ENCODE measurements around the gene STK24. TPM values are rescaled to one million over a fixed set of nuclear protein-coding genes. Genes with fewer than 3 reads are reported as not detected.
A peak's percentile ranks its signal among the peaks of the same experiment; 100 is the strongest.

The STK24 gene
- total RNA-seq, 1 donor from 2014 or later: 136 TPM

- peak overlapping the region; percentile 71 for H3K27ac Mint-ChIP-seq
- H3K36me3 Mint-ChIP-seq (ENCODE audit: low read depth): peaks cover 45% of the 10 kb centered on the region
Observed at GRCh38 chr13:98503175-98504028, 73.5 kb downstream of the STK24 start.

GRCh38 chr13:98500963-98501421, 75.9 kb downstream of the STK24 start:
- no peak for DNase-seq
- intact Hi-C loops (cut with micrococcal nuclease): no loop called here
- no peak overlapping the region for H3K4me3 Mint-ChIP-seq
- no peaks in the 10 kb centered on the region for H3K9me3 Mint-ChIP-seq
- H3K27me3 Mint-ChIP-seq: no peaks in the 10 kb centered on the region
- H3K4me1 Mint-ChIP-seq: peaks cover 62% of the 10 kb centered on the region
- H3K36me3 Mint-ChIP-seq (ENCODE audit: low read depth): peaks cover 39% of the 10 kb centered on the region
- H3K27ac Mint-ChIP-seq: no peak overlapping the region

More at GRCh38 chr13:98503175-98504028, 73.5 kb downstream of the STK24 start:
- DNase-seq: no peak
- Mint-ChIP-seq H3K27me3 (no peaks in the 10 kb centered on the region), H3K4me1 (peaks cover 53% of the 10 kb centered on the region), H3K9me3 (no peaks in the 10 kb centered on the region), H3K4me3 (no peak overlapping the region)
- intact Hi-C loops (cut with micrococcal nuclease): loop anchor here (2.0 kb wide), 1 partner anchor 15 kb away; no protein-coding TSS in a partner anchor

GRCh38 chr13:98496966-98497365, 79.9 kb downstream of the STK24 start:
- Mint-ChIP-seq H3K36me3 (ENCODE audit: low read depth) (peaks cover 23% of the 10 kb centered on the region), H3K27ac (no peak overlapping the region), H3K27me3 (no peaks in the 10 kb centered on the region), H3K9me3 (no peaks in the 10 kb centered on the region), H3K4me1 (peaks cover 35% of the 10 kb centered on the region), H3K4me3 (no peak overlapping the region)
- intact Hi-C loops (cut with micrococcal nuclease): no loop called here
- DNase-seq: no peak

GRCh38 chr13:98496479-98496791, 80.5 kb downstream of the STK24 start:
- H3K4me3 Mint-ChIP-seq: no peak overlapping the region
- peaks cover 34% of the 10 kb centered on the region for H3K4me1 Mint-ChIP-seq
- H3K27me3 Mint-ChIP-seq: no peaks in the 10 kb centered on the region
- H3K36me3 Mint-ChIP-seq (ENCODE audit: low read depth): peaks cover 21% of the 10 kb centered on the region
- no peak for DNase-seq
- H3K27ac Mint-ChIP-seq: no peak overlapping the region
- H3K9me3 Mint-ChIP-seq: no peaks in the 10 kb centered on the region
- intact Hi-C loops (cut with micrococcal nuclease): no loop called here

GRCh38 chr13:98495627-98496478, 81.1 kb downstream of the STK24 start:
- H3K27me3 Mint-ChIP-seq: no peaks in the 10 kb centered on the region
- H3K9me3 Mint-ChIP-seq: no peaks in the 10 kb centered on the region
- peaks cover 24% of the 10 kb centered on the region for H3K36me3 Mint-ChIP-seq (ENCODE audit: low read depth)
- H3K4me1 Mint-ChIP-seq: peaks cover 37% of the 10 kb centered on the region
- no peak for DNase-seq
- intact Hi-C loops (cut with micrococcal nuclease): no loop called here
- no peak overlapping the region for H3K4me3 Mint-ChIP-seq
- peak overlapping the region; percentile 25 for H3K27ac Mint-ChIP-seq

GRCh38 chr13:98494769-98495168, 82.1 kb downstream of the STK24 start:
- Mint-ChIP-seq H3K4me1 (peaks cover 41% of the 10 kb centered on the region), H3K9me3 (no peaks in the 10 kb centered on the region), H3K4me3 (no peak overlapping the region), H3K36me3 (ENCODE audit: low read depth) (peaks cover 22% of the 10 kb centered on the region), H3K27me3 (no peaks in the 10 kb centered on the region), H3K27ac (no peak overlapping the region)
- DNase-seq: no peak
- intact Hi-C loops (cut with micrococcal nuclease): no loop called here

- Mint-ChIP-seq H3K4me3 (no peak overlapping the region), H3K4me1 (peaks cover 46% of the 10 kb centered on the region), H3K27ac (no peak overlapping the region), H3K36me3 (ENCODE audit: low read depth) (peaks cover 14% of the 10 kb centered on the region), H3K9me3 (no peaks in the 10 kb centered on the region), H3K27me3 (no peaks in the 10 kb centered on the region)
- intact Hi-C loops (cut with micrococcal nuclease): no loop called here
- no peak for DNase-seq
Observed at GRCh38 chr13:98493042-98493712, 83.7 kb downstream of the STK24 start.

GRCh38 chr13:98492335-98493041, 84.4 kb downstream of the STK24 start:
- Mint-ChIP-seq H3K4me1 (peaks cover 45% of the 10 kb centered on the region), H3K36me3 (ENCODE audit: low read depth) (peaks cover 10% of the 10 kb centered on the region)

GRCh38 chr13:98490866-98491265, 86.0 kb downstream of the STK24 start:
- no peak for DNase-seq
- no peaks in the 10 kb centered on the region for H3K9me3 Mint-ChIP-seq
- no peaks in the 10 kb centered on the region for H3K27me3 Mint-ChIP-seq
- peaks cover 5% of the 10 kb centered on the region for H3K36me3 Mint-ChIP-seq (ENCODE audit: low read depth)
- H3K4me3 Mint-ChIP-seq: no peak overlapping the region
- peaks cover 39% of the 10 kb centered on the region for H3K4me1 Mint-ChIP-seq
- intact Hi-C loops (cut with micrococcal nuclease): no loop called here
- H3K27ac Mint-ChIP-seq: no peak overlapping the region

More at GRCh38 chr13:98492335-98493041, 84.4 kb downstream of the STK24 start:
- Mint-ChIP-seq H3K4me3 (no peak overlapping the region), H3K27me3 (no peaks in the 10 kb centered on the region), H3K9me3 (no peaks in the 10 kb centered on the region), H3K27ac (no peak overlapping the region)
- intact Hi-C loops (cut with micrococcal nuclease): no loop called here
- no peak for DNase-seq

- H3K27me3 Mint-ChIP-seq: no peaks in the 10 kb centered on the region
- H3K4me3 Mint-ChIP-seq: no peak overlapping the region
- intact Hi-C loops (cut with micrococcal nuclease): no loop called here
- no peak overlapping the region for H3K27ac Mint-ChIP-seq
- no peaks in the 10 kb centered on the region for H3K9me3 Mint-ChIP-seq
- peaks cover 5% of the 10 kb centered on the region for H3K36me3 Mint-ChIP-seq (ENCODE audit: low read depth)
- no peak for DNase-seq
- peaks cover 44% of the 10 kb centered on the region for H3K4me1 Mint-ChIP-seq
Observed at GRCh38 chr13:98490195-98490836, 86.6 kb downstream of the STK24 start.

GRCh38 chr13:98489446-98490194, 87.3 kb downstream of the STK24 start:
- Mint-ChIP-seq H3K36me3 (ENCODE audit: low read depth) (peaks cover 7% of the 10 kb centered on the region), H3K27ac (no peak overlapping the region), H3K4me3 (no peak overlapping the region), H3K4me1 (peaks cover 47% of the 10 kb centered on the region), H3K9me3 (no peaks in the 10 kb centered on the region), H3K27me3 (no peaks in the 10 kb centered on the region)
- DNase-seq: no peak
- intact Hi-C loops (cut with micrococcal nuclease): loop anchor here (2.0 kb wide), 1 partner anchor 15 kb away; no protein-coding TSS in a partner anchor

GRCh38 chr13:98488736-98489135, 88.2 kb downstream of the STK24 start:
- peak overlapping the region; percentile 12 for H3K27ac Mint-ChIP-seq
- peaks cover 6% of the 10 kb centered on the region for H3K36me3 Mint-ChIP-seq (ENCODE audit: low read depth)
- H3K27me3 Mint-ChIP-seq: no peaks in the 10 kb centered on the region
- no peak for DNase-seq
- H3K4me3 Mint-ChIP-seq: no peak overlapping the region
- intact Hi-C loops (cut with micrococcal nuclease): loop anchor here (2.0 kb wide), 1 partner anchor 16 kb away; no protein-coding TSS in a partner anchor
- no peaks in the 10 kb centered on the region for H3K9me3 Mint-ChIP-seq
- peaks cover 52% of the 10 kb centered on the region for H3K4me1 Mint-ChIP-seq

Data from activated CD4-positive, alpha-beta T cell treated with anti-CD3 and anti-CD28 coated beads, Interleukin-2, amount 10 ng/mL, durations not matched to agents 24 days and 14 days (primary cell).